ENCODE measurements around the gene ELMO1.

DNA sequence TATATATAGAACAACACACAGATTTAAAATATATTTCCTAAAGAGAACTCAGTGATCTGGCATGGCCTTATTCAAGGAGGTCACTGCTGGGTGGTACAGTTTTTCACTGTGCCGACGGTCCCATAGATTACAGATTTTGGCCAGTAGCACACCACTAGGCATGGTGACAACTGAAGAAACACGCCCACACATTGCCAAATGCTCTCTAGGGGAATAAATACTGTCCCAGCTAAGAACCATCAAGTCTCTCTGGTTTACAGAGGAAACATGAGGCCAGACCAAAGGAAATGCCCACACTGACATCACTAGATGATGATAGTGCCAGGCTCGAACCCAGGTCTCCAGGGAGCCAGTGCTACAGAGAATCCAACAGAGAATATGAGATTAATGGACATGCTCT lies 316.8 kb downstream of the ELMO1 start:
- TF ChIP-seq SP1 (IDR thresholded peaks at IDR 0.05), result no peak
- no peak for TF ChIP-seq FOXA1 (IDR thresholded peaks at IDR 0.05)
- no peak for TF ChIP-seq FOXM1 (IDR thresholded peaks at IDR 0.05; ENCODE audit: borderline replicate concordance)
- TF ChIP-seq SUZ12 (IDR thresholded peaks at IDR 0.05), result no peak
- no peak for TF ChIP-seq NFRKB (IDR thresholded peaks at IDR 0.05)
- TF ChIP-seq L3MBTL2 (conservative IDR thresholded peaks at IDR 0.05), result no peak
- TF ChIP-seq FOXK2 (IDR thresholded peaks at IDR 0.05), result no peak
- no peak for TF ChIP-seq BHLHE40 (IDR thresholded peaks at IDR 0.05; ENCODE audit: borderline replicate concordance)
- TF ChIP-seq LEF1 (IDR thresholded peaks at IDR 0.05; ENCODE audit: borderline replicate concordance), result no peak
- TF ChIP-seq ZNF384 (IDR thresholded peaks at IDR 0.05), result no peak
- TF ChIP-seq TARDBP (IDR thresholded peaks at IDR 0.05), result no peak
- TF ChIP-seq CTBP1 (IDR thresholded peaks at IDR 0.05; ENCODE audit: borderline replicate concordance), result no peak
- TF ChIP-seq HDGF (IDR thresholded peaks at IDR 0.05; ENCODE audit: borderline replicate concordance), result no peak
